ENCODE results near the gene COL20A1. TPM values are rescaled to one million over a fixed set of nuclear protein-coding genes. Genes with fewer than 3 reads are reported as not detected.

The COL20A1 gene
- total and polyA plus RNA-seq, 2 of the 13 experiments (the other 11 are each of a cell fraction or from before 2014, with no cell fraction given) = not detected

- TF ChIP-seq STAT6 (CRISPR knock-in tag; IDR thresholded peaks at IDR 0.05; ENCODE audit: borderline replicate concordance) = peak; percentile 90
- peak; percentile 40; the same call in 1 of the 2 replicates for TF ChIP-seq CERS6 (CRISPR knock-in tag; IDR thresholded peaks at IDR 0.05)
- TF ChIP-seq ZBTB3 (CRISPR knock-in tag; IDR thresholded peaks at IDR 0.05; ENCODE audit: borderline replicate concordance, low read depth) = no peak
- TF ChIP-seq MNT (IDR thresholded peaks at IDR 0.05) = 0 out of 2 replicates have a peak, but pooled peaks have one; percentile 7
- TF ChIP-seq SPEN (CRISPR knock-in tag; IDR thresholded peaks at IDR 0.05; ENCODE audit: low read depth) = 0 out of 2 replicates have a peak, but pooled peaks have one; percentile 38
- peak; percentile 38; the same call in 1 of the 2 replicates for TF ChIP-seq SMC3 (IDR thresholded peaks at IDR 0.05; ENCODE audit: low read length)
- TF ChIP-seq DZIP1 (CRISPR knock-in tag; IDR thresholded peaks at IDR 0.05) = no peak
- TF ChIP-seq ZNF33A (CRISPR knock-in tag; IDR thresholded peaks at IDR 0.05; ENCODE audit: borderline replicate concordance) = no peak
- TF ChIP-seq HCFC1 (IDR thresholded peaks at IDR 0.05; ENCODE audit: low read depth, low read length) = no peak
- TF ChIP-seq ZBTB43 (CRISPR knock-in tag; conservative IDR thresholded peaks at IDR 0.05) = peak; percentile 31; the same call in 1 of the 2 replicates
- 0 out of 2 replicates have a peak, but pooled peaks have one; percentile 33 for TF ChIP-seq XBP1 (CRISPR knock-in tag; IDR thresholded peaks at IDR 0.05)
Measured at GRCh38 chr20:63290677-63291472, 2.1 kb upstream of the COL20A1 start (continued).
